AG04450 (cell line): ENCODE data around the gene SRRM3. TPM values are rescaled to one million over a fixed set of nuclear protein-coding genes. Genes with fewer than 3 reads are reported as not detected.

Experiments used
- CTCF ChIA-PET: fragments of 300-600, 350-600 bp; formaldehyde crosslinking; extraction: SDS; loops from one replicate; lab custom pipeline; 2022; ENCODE audit warnings: antibody characterized with exemption, inconsistent platforms; lab: Charles Lee
- POLR2A ChIA-PET: fragments of 350-600 bp; formaldehyde crosslinking; extraction: SDS; loops from one replicate; lab custom pipeline; 2021; ENCODE audit warnings: antibody characterized with exemption, inconsistent platforms; lab: Yijun Ruan, JAX
- DNase-seq: peaks from one replicate; pipeline ENCODE4 v3.0.0-alpha.2; 2011; ENCODE audit warnings: low read depth, low spot score
- H3K27ac ChIP-seq: one replicate; pipeline ENCODE4 v1.5.1; 2012; ENCODE audit warnings: low read depth, low read length, control low read depth
- H3K27me3 ChIP-seq: one replicate; pipeline ENCODE4 v1.6.0; 2012; ENCODE audit warnings: low read length; ENCODE audit not compliant: control insufficient read depth, insufficient read depth
- H3K4me3 ChIP-seq: 2 replicates; pipeline ENCODE4 v1.5.1; 2011; ENCODE audit warnings: mild to moderate bottlenecking, low read depth, low read length, control low read depth
- H3K9me3 ChIP-seq: 2 replicates; pipeline ENCODE4 v1.5.1; 2012; ENCODE audit warnings: low read length; ENCODE audit not compliant: control insufficient read depth, insufficient read depth
- polyA plus RNA-seq: library from polyadenylated mRNA; depleted of rRNA; stranded (reverse); fragments of >200 nt; gene quantifications from 2 replicates; pipeline ENCODE4 v1.2.3, GENCODE V29; 2011
- TF ChIP-seq, protein P1 (sequence below): IDR thresholded peaks from 2 replicates; pipeline ENCODE4 v1.5.1; 2011; ENCODE audit warnings: low read depth, low read length, control low read depth, inconsistent platforms

The SRRM3 gene
- polyA plus RNA-seq, 1 experiment = 1.5 TPM

DNA sequence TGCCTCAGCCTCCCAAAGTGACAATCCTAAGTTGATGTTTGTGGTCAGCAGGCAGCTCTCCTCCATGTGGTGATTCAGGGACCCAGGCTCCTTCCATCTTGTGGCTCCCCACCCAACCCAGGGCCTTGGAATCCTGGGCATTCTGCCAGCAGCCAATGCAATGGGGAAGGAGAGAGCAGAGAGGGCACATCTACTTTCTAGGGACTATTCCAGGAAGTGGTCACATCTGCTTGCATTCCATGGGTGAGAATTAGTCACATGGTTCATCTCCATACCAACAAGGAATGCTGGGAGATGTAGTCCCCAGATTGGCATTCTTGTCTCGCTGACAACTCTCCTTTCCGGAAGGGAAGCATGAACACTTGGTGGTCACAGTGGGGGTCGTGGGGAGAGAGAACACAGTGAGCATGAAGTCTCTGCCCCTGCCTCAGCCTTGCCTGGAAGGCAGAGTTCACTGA, 9.9 kb upstream of the SRRM3 start:
- ChIA-PET POLR2A (no interaction called here), CTCF (no interaction called here)
- H3K9me3 ChIP-seq = peaks cover 6% of the 10 kb centered on the region

DNA sequence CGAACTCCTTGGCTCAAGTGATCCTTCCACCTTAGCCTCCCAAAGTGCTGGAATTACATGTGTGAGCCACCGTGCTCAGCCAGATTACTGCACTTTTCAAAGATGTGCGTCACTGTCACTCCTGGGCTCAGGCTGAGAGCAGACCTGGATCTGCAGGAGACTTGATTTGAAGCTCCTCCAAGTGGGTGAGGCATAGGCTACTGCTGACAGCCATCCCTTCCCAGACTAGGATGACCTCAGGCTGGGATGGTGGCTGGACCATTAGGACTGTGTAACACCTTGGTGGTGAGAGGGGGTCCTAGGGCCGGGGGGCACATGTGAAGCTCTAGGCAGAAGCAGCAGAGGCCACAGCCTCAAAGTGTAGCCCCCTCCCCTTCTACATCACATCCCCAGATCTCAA, 8.2 kb upstream of the SRRM3 start:
- TF ChIP-seq, protein P1, sequence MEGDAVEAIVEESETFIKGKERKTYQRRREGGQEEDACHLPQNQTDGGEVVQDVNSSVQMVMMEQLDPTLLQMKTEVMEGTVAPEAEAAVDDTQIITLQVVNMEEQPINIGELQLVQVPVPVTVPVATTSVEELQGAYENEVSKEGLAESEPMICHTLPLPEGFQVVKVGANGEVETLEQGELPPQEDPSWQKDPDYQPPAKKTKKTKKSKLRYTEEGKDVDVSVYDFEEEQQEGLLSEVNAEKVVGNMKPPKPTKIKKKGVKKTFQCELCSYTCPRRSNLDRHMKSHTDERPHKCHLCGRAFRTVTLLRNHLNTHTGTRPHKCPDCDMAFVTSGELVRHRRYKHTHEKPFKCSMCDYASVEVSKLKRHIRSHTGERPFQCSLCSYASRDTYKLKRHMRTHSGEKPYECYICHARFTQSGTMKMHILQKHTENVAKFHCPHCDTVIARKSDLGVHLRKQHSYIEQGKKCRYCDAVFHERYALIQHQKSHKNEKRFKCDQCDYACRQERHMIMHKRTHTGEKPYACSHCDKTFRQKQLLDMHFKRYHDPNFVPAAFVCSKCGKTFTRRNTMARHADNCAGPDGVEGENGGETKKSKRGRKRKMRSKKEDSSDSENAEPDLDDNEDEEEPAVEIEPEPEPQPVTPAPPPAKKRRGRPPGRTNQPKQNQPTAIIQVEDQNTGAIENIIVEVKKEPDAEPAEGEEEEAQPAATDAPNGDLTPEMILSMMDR = no peak
- CTCF ChIA-PET = interaction anchor here (0.7 to 0.9 kb wide), 2 partner anchors 98 to 120 kb away, joined by 3 read pairs; no protein-coding TSS in a partner anchor
- H3K9me3 ChIP-seq = peaks cover 6% of the 10 kb centered on the region
- DNase-seq = no peak
- no peak overlapping the region for H3K4me3 ChIP-seq
- no peak overlapping the region for H3K27ac ChIP-seq
- POLR2A ChIA-PET = no interaction called here
- peaks cover 5% of the 10 kb centered on the region for H3K27me3 ChIP-seq

More for the DNA sequence above, 9.9 kb upstream of the SRRM3 start:
- TF ChIP-seq, protein P1 = no peak
- Histone ChIP-seq H3K27ac (no peak overlapping the region), H3K4me3 (no peak overlapping the region), H3K27me3 (peaks cover 5% of the 10 kb centered on the region)
- no peak for DNase-seq

DNA sequence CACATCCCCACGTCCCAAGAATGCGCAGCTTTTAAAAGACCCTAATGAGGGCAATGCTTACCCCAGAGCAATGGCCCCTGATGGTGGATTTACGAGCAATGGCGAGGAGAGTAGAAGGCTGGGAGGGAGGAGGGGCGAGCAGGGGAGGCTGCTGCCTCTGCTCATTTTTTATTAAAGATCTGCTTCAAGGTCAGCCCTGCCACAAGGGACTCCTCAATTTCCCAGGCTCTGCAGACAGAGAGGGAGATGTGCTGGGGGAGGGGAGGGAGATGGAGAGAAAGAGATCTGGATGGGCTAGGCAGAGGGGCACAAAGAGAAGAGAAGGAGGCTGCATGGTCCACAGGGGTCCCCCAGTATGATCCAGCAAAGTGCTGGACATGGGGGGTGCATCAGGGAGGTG, 7.8 kb upstream of the SRRM3 start:
- DNase-seq = no peak
- Histone ChIP-seq H3K4me3 (no peak overlapping the region), H3K9me3 (peaks cover 6% of the 10 kb centered on the region), H3K27me3 (peaks cover 5% of the 10 kb centered on the region), H3K27ac (no peak overlapping the region)
- POLR2A ChIA-PET = interaction anchor here (0.5 to 0.7 kb wide), 2 partner anchors 98 to 164 kb away, joined by 3 read pairs; no protein-coding TSS in a partner anchor
- TF ChIP-seq, protein P1 = no peak
- CTCF ChIA-PET = interaction anchor here (0.9 kb wide), 1 partner anchor 120 kb away, joined by 3 read pairs; no protein-coding TSS in a partner anchor

DNA sequence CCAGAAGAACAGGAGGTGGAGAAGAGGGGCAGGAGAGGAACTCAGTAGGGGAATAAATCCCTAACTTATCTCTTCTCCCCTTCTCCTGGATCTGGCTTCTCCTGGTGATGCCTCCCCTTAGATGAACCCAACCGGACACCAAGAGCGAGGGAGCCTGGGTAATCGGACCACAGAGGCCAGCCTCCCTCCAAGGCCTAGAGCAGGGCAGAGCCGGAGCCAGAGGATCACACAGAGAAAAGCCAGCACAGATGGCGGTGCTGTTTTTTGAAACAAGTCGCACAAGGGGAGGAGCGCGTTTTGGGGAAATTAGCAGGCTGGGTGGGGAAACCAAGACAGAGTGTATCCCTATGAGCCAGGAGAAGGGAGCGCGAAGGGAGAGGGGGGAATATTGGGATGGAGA, 4.9 kb upstream of the SRRM3 start:
- DNase-seq = no peak
- Histone ChIP-seq H3K9me3 (peaks cover 2% of the 10 kb centered on the region), H3K27ac (no peak overlapping the region), H3K4me3 (no peak overlapping the region), H3K27me3 (peaks cover 5% of the 10 kb centered on the region)
- POLR2A ChIA-PET = no interaction called here
- CTCF ChIA-PET = interaction anchor here (1.0 kb wide), 1 partner anchor 94 kb away, joined by 3 read pairs; no protein-coding TSS in a partner anchor
- TF ChIP-seq, protein P1 = no peak

DNA sequence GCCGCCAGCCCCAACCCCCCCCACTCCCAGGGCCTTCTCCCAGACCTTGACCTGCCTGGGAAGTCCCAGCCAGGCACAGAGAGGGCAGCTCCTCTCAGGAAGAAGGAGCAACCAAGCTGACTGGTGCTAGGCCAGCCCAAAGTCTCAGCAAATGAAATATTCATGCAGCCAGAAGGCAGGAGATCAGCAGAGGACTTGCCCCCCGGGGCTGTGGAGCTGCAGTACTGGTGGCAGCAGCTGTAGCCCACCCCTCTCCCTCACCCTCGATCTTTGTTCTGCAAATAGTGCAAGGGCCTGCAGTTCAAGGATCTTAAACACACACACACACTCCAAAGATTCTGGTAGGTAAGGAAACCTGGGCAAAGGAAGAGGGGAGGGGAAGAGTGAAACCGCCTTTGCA, 3.5 kb upstream of the SRRM3 start:
- H3K27me3 ChIP-seq = peaks cover 7% of the 10 kb centered on the region
- DNase-seq = no peak
- CTCF ChIA-PET = no interaction called here
- POLR2A ChIA-PET = interaction anchor here (0.6 kb wide), 1 partner anchor 28 kb away, joined by 4 read pairs; no protein-coding TSS in a partner anchor
- TF ChIP-seq, protein P1 = no peak
- H3K27ac ChIP-seq = no peak overlapping the region
- H3K4me3 ChIP-seq = no peak overlapping the region
- no peaks in the 10 kb centered on the region for H3K9me3 ChIP-seq
